Measurements from ENCODE around the gene PLEKHH1. TPM values are rescaled to one million over a fixed set of nuclear protein-coding genes. Genes with fewer than 3 reads are reported as not detected.
A peak's percentile ranks its signal among the peaks of the same experiment; 100 is the strongest.
"Not testable (repeated sequence)": the region's sequence is repeated elsewhere in the genome, so short reads cannot be mapped to it uniquely, and the experiment has no call there.

The PLEKHH1 gene
- total RNA-seq, 2 donors from 2014 or later, result 1.2 to 1.9 TPM

DNA sequence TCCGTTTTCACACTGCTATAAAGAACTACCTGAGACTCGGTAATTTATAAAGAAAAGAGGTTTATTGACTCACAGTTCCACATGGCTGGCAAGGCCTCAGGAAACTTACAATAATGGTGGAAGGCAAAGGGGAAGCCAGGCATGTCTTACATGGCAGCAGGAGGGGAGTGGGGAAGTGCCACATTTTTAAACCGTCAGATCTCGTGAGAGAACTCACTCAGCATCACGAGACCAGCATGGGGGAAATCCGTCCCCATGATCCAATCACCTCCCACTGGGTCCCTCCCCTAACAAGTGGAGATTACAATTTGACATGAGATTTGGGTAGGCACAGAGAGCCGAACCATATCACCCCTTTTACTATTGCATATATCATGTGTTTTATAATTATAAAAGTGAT is 69.0 kb downstream of the PLEKHH1 start:
- H3K4me3 Mint-ChIP-seq, result no peak overlapping the region
- ATAC-seq (no peak), DNase-seq (ENCODE audit: low spot score) (no peak)
- H3K27me3 Mint-ChIP-seq, result peaks cover 0 to 3% of the 10 kb centered on the region in 2 donors
- H3K9me3 Mint-ChIP-seq, result peaks cover 4% of the 10 kb centered on the region
- H3K27ac Mint-ChIP-seq, result no peak overlapping the region
- no peaks in the 10 kb centered on the region for H3K36me3 Mint-ChIP-seq
- H3K4me1 Mint-ChIP-seq (ENCODE audit: low read depth in 2 of 2), result peaks cover 17 to 23% of the 10 kb centered on the region in 2 donors

DNA sequence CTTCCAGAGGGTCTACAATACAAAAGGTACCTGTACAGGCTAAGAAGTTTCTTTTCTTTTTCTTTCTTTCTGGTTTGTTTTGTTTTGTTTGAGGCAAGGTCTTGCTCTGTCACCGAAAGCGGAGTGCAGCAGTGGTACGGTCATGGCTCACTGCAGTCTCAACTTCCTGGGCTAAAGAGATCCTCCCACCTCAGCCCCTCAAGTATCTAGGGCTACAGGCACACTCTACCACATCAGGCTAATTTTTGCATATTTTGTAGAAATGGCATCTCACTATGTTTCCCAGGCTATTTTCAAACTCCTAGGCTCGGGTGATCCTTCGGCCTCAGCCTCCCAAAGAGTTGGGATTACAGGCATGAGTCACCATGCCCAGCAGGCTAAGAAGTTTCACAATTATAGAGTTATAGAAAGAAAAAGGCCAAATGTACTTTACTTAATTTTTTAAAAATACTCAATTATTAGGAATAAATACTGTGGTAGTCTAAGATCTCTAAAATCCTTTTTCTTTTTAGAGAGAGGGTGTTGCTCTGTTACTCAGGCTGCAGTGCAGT is 70.0 kb downstream of the PLEKHH1 start:
- Mint-ChIP-seq H3K4me1 (ENCODE audit: low read depth in 2 of 2) (peaks cover 17 to 21% of the 10 kb centered on the region in 2 donors), H3K27me3 (peaks cover 0 to 3% of the 10 kb centered on the region in 2 donors), H3K9me3 (peaks cover 4% of the 10 kb centered on the region), H3K4me3 (no peak overlapping the region), H3K36me3 (no peaks in the 10 kb centered on the region), H3K27ac (no peak overlapping the region)
- DNase-seq (ENCODE audit: low spot score), result no peak
- ATAC-seq, result no peak

DNA sequence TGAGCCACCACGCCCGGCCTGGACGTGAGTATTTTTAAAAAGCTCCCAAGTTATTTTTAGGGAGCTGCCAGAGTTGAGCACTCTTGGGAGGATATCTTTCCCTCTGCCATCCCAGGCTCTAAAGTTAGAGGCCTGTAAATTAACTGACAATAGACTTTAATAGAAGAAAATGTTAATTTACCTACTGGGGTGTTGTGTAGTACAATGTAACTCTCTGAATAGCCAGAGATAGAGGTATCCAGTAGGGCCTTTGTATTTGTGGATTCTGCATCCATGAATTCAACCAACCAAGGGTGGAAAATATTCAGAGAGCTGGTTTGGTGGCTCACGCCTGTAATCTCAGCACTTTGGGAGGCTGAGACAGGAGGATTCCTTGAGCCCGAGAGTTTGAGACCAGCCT is 74.6 kb downstream of the PLEKHH1 start:
- Mint-ChIP-seq H3K27me3 (peaks cover 0 to 6% of the 10 kb centered on the region in 2 donors), H3K9me3 (no peaks in the 10 kb centered on the region), H3K36me3 (no peaks in the 10 kb centered on the region), H3K27ac (no peak overlapping the region), H3K4me3 (no peak overlapping the region), H3K4me1 (ENCODE audit: low read depth in 2 of 2) (no peaks in the 10 kb centered on the region)
- ATAC-seq (no peak), DNase-seq (ENCODE audit: low spot score) (no peak)

DNA sequence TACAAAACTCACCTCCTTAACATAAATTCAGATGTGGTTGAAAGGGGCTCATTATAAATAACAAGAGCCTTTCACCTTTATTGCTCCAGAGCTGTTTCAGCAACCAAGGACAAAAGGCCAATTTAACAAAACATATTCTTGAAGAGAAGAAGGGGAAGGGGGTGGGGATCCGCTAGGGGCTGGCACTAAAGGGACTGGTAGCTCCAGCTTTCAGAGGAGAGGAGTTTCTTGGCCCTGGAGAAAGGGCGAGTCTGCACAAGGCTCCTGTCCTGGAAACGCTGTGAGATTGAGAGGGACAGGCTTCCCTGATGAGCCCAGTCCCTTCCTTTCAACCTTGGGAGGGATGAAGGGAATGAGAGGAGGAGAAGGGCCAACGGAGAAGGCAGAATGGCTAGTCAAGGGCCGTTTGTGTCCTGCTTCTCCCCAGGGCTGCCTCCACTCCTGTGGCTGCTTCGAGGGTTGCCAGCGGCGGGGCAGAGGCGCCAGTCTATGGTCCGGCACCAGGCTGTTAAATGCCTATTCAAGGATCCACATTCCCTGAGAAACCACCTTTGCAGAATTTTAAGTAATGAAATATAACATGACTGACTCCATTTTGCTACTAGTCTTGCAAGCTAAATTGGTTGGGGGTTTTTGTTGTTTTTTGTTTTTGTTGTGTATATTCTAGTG is 76.7 kb downstream of the PLEKHH1 start:
- H3K27me3 Mint-ChIP-seq, result peaks cover 0 to 7% of the 10 kb centered on the region in 2 donors
- no peak for ATAC-seq
- no peak overlapping the region for H3K4me3 Mint-ChIP-seq
- no peak overlapping the region for H3K27ac Mint-ChIP-seq
- no peak for DNase-seq (ENCODE audit: low spot score)
- no peaks in the 10 kb centered on the region for H3K36me3 Mint-ChIP-seq
- H3K9me3 Mint-ChIP-seq, result no peaks in the 10 kb centered on the region
- H3K4me1 Mint-ChIP-seq (ENCODE audit: low read depth in 2 of 2), result no peaks in the 10 kb centered on the region

DNA sequence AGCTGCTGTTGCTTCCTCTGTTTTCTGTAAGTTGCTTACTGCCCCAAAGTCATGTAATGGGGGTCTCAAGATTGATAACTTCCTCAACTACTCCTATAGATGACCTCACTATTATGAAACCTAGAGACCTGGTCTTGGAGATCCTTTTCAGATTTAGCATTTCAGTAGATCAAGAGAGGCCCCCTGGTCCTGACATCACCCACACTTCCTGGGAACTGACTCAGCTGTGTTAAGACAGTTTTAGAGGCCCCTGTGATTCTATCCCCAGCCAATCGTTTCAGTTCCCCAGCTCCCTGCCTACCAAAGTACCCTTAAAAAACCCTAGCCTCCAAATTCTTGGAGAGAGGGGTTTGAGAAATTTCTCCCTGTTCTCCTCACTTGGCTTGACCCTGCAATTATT is 77.4 kb downstream of the PLEKHH1 start:
- Mint-ChIP-seq H3K36me3 (no peaks in the 10 kb centered on the region), H3K4me1 (ENCODE audit: low read depth in 2 of 2) (no peaks in the 10 kb centered on the region), H3K9me3 (no peaks in the 10 kb centered on the region), H3K27me3 (peaks cover 0 to 8% of the 10 kb centered on the region in 2 donors), H3K27ac (no peak overlapping the region), H3K4me3 (no peak overlapping the region)
- ATAC-seq (no peak), DNase-seq (ENCODE audit: low spot score) (no peak)

DNA sequence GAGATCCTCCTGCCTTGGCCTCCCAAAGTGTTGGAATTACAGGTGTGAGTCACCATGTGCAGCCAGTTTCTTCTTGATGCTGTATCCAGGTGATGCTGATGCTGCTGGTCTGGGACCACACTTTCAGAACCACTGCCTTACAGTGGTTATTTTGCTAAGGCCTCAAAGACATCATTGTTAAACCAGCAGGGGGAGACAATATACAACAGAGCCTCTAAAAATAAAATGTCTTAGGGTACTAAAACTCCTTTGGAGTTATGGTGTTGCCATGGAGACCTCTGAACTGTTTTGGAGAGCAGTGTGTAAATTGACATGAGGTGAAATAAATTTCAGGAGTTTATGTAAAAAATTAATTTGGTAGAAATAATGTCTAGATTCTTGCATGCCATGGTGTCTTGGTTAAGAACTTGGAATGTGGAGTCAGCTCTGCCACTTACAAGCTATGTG is 85.5 kb downstream of the PLEKHH1 start:
- ATAC-seq (no peak), DNase-seq (ENCODE audit: low spot score) (no peak)
- Mint-ChIP-seq H3K4me1 (ENCODE audit: low read depth in 2 of 2) (peaks cover 28 to 33% of the 10 kb centered on the region in 2 donors), H3K27me3 (peaks cover 0 to 14% of the 10 kb centered on the region in 2 donors), H3K36me3 (no peaks in the 10 kb centered on the region), H3K27ac (peak overlapping the region; percentile 67 to 90), H3K4me3 (peak overlapping the region; percentile 88), H3K9me3 (no peaks in the 10 kb centered on the region)

DNA sequence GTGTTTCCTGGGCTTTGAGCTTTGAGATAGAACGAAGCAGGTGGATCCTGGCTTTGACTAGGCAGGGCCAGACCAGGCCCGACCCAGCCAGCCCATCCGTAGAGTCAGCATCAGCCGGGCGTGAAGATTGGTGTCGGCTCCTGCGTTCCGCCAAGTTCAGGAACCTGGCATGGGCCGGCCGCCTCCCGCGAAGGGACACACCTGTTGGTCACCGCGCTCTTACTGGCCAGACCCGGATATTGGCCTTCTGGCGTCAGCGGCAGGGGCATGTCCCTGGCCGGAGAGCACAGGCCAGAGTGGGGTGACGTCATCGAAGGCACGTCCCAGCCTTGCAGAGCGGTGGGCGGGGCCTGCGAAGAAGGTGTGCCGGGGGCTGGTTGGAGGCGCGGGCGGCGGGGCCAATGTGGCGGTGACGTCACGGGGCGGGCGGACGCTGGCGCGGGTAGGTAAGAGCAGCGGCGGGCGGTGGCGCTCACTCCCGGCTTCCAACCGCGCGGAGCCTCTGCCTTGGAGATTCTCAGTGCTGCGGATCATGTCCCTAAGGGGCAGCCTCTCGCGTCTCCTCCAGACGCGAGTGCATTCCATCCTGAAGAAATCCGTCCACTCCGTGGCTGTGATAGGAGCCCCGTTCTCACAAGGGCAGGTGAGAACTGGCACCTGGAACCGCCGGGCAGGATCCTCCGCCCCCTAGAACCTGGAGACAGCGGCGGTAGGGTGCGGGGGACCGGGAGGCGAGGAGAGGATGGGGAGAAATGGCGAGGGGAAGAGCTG is 86.5 kb downstream of the PLEKHH1 start, which contains the start of gene ARG2:
Gene ARG2 (plus strand): TSS at position 475 of the 771 bp plus-strand sequence. CDS start 58 bp downstream, at position 533.
- Mint-ChIP-seq H3K27ac (peak within 1 kb of the TSS; percentile 67 to 90), H3K9me3 (no peaks in the 10 kb centered on the region), H3K27me3 (peaks cover 0 to 14% of the 10 kb centered on the region in 2 donors), H3K4me1 (ENCODE audit: low read depth in 2 of 2) (peaks cover 28 to 33% of the 10 kb centered on the region in 2 donors), H3K4me3 (peak within 1 kb of the TSS; percentile 88), H3K36me3 (no peaks in the 10 kb centered on the region)
- DNase-seq (ENCODE audit: low spot score) (peak; percentile 98), ATAC-seq (peak; percentile 99)

DNA sequence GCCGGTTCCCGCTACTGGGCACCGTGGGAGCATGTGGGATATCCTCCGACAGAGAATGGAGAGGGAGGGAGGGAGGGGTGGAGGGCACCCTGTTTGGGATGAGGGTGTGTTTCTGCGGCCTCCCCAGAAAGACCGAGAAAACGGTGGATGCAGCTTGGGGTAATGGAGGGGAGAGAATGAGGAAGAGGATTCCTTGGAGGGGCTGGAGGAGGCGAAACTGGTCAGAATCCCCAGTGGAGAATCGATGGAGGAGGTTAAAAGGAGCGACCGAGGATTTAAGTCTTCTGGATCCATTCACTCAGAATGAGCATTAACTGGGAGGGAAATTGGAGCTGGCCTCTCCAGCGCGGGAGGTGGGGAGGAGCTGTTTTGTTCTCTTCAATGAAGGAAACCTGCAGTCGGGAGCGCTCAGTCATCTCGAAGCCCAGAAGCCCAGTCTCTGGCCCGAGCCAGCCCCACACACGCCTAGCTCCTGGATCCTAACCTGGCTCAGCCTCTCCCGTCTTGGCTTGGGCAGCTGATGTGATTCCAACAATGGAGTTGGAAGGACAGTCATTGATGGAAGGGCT is 87.2 kb downstream of the PLEKHH1 start:
- H3K4me1 Mint-ChIP-seq (ENCODE audit: low read depth in 2 of 2), result peaks cover 28 to 33% of the 10 kb centered on the region in 2 donors
- H3K27me3 Mint-ChIP-seq, result peaks cover 0 to 11% of the 10 kb centered on the region in 2 donors
- H3K27ac Mint-ChIP-seq, result peak overlapping the region in 1 of 2 donors; percentile 90
- peak overlapping the region; percentile 88 for H3K4me3 Mint-ChIP-seq
- no peaks in the 10 kb centered on the region for H3K9me3 Mint-ChIP-seq
- ATAC-seq (no peak), DNase-seq (ENCODE audit: low spot score) (no peak)
- no peaks in the 10 kb centered on the region for H3K36me3 Mint-ChIP-seq

DNA sequence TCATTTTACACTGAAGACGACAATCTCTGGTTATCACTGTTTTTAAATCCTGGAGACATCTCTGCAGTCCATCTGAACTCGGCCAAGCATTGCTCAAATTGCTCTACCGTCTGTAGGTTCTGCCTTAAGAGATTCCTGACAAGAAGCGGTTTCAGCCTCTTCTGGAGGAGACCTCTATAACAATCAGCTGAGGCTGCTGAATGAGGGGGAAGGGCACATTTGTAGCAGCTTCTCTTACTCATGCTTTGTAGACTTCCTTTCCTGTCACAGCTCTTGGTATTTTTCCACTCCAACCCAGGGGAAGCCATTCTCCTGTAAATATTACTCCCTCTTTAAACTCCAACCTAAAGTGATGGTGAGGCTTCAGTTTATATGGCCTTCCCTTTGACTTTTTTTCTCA is 89.6 kb downstream of the PLEKHH1 start:
- no peaks in the 10 kb centered on the region for H3K36me3 Mint-ChIP-seq
- ATAC-seq (no peak), DNase-seq (ENCODE audit: low spot score) (no peak)
- peak overlapping the region; percentile 30 for H3K4me3 Mint-ChIP-seq
- no peaks in the 10 kb centered on the region for H3K9me3 Mint-ChIP-seq
- peak overlapping the region in 1 of 2 donors; percentile 48 for H3K27ac Mint-ChIP-seq
- peaks cover 0 to 11% of the 10 kb centered on the region in 2 donors for H3K27me3 Mint-ChIP-seq
- H3K4me1 Mint-ChIP-seq (ENCODE audit: low read depth in 2 of 2), result peaks cover 28 to 33% of the 10 kb centered on the region in 2 donors

DNA sequence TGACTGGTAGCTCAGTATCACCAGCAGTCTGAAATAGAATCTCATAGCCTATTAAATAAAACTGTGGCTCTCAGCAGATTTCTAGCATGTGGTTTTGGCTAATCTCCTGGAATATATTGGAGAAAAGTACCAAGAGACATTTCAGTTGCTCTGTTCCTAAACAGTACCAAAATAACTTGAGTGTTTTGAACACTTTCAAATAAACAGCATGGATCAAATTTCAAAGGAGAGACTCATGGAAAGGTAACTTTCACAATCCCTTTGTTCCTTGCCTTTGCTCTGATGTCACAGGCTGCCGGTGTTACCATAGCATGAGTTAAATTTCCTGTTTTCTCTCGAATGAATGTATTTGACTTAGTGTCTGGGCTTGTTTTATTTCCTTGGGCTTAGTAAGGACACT is 90.0 kb downstream of the PLEKHH1 start:
- DNase-seq (ENCODE audit: low spot score) (no peak), ATAC-seq (no peak)
- Mint-ChIP-seq H3K9me3 (no peaks in the 10 kb centered on the region), H3K27ac (peak overlapping the region in 1 of 2 donors; percentile 48), H3K36me3 (no peaks in the 10 kb centered on the region), H3K4me1 (ENCODE audit: low read depth in 2 of 2) (peaks cover 28 to 33% of the 10 kb centered on the region in 2 donors), H3K4me3 (peak overlapping the region; percentile 30), H3K27me3 (peaks cover 0 to 11% of the 10 kb centered on the region in 2 donors)

DNA sequence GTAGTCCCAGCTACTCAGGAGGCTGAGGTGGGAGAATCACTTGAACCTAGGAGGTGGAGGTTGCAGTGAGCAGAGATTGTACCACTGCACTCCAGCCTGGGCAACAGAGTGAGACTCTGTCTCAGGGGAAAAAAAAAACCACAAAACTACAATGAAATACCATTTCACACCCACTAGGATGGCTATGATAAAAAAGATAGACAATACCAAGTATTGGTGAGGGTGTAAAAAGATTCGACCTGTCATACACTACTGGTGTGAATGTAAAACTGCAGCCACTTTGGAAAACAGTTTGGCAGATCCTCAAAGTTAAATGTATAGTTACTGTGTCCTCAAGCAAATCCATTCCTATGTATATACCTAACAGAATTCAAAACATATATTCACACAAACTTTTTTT is 93.0 kb downstream of the PLEKHH1 start:
- H3K4me3 Mint-ChIP-seq; H3K9me3 Mint-ChIP-seq; H3K27me3 Mint-ChIP-seq; H3K27ac Mint-ChIP-seq; DNase-seq (ENCODE audit: low spot score); H3K36me3 Mint-ChIP-seq: not testable (repeated sequence)
- peak; percentile 48 to 62 for ATAC-seq
- H3K4me1 Mint-ChIP-seq (ENCODE audit: low read depth in 2 of 2), result peaks cover 10 to 12% of the 10 kb centered on the region in 2 donors

DNA sequence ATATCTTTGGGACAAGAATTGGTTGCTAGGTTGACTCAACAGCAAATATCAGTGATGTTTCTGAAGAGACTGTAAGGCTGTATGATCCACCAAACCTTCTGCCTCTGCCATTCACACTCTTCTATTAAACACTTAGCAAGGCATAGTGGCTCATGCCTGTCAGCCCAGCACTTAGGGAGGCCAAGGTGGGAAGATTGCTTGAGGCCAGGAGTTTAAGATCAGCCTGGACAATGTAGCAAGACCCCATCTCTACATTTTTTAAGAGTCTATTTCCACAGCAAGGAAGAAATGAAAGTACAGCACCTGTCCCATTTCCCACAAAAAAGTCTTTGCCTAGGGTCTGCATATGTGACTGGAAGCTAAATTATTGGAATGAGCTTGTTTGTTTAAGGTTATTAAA is 94.4 kb downstream of the PLEKHH1 start:
- ATAC-seq (no peak), DNase-seq (ENCODE audit: low spot score) (no peak)
- Mint-ChIP-seq H3K4me3 (no peak overlapping the region), H3K4me1 (ENCODE audit: low read depth in 2 of 2) (peaks cover 6% of the 10 kb centered on the region in 2 donors), H3K27ac (no peak overlapping the region), H3K27me3 (no peaks in the 10 kb centered on the region), H3K36me3 (no peaks in the 10 kb centered on the region), H3K9me3 (no peaks in the 10 kb centered on the region)

DNA sequence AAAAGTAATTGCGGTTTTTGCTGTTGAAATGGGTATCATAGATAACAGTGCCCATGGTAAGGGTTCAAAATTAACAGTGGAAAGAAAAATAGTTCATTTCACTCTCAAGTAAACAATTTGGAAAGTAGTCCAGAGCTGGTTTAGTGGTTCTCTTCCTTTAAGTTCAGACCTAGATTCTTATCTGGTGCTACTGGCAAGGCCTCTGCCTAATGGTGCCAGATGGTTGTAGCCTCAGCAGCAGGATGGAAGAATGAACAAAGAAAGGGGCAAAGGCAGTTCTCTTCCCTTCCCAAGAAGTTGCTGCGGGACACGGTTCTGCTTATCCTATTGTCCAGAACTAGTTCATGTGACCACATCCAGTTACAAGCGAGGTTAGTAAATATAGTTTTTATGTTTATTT is 97.1 kb downstream of the PLEKHH1 start:
- DNase-seq (ENCODE audit: low spot score) (no peak), ATAC-seq (no peak)
- Mint-ChIP-seq H3K36me3 (no peaks in the 10 kb centered on the region), H3K9me3 (no peaks in the 10 kb centered on the region), H3K4me1 (ENCODE audit: low read depth in 2 of 2) (no peaks in the 10 kb centered on the region), H3K27me3 (no peaks in the 10 kb centered on the region), H3K4me3 (no peak overlapping the region), H3K27ac (no peak overlapping the region)
